Measurements from ENCODE around the gene KRT14.

Gene KRT14

GRCh38 chr17:41599680-41600079, 13.0 kb upstream of the KRT14 start:
- no peak overlapping the region for H3K4me3 ChIP-seq (ENCODE audit: low read depth, low read length)
- no peak for TF ChIP-seq CTCF (IDR thresholded peaks at IDR 0.05; ENCODE audit: low read depth, low read length, missing control alignments)
- DNase-seq (ENCODE audit: low read depth) = no peak

- TF ChIP-seq CTCF (IDR thresholded peaks at IDR 0.05; ENCODE audit: low read depth, low read length, missing control alignments) = no peak
Observed at GRCh38 chr17:41595585-41595984, 8.9 kb upstream of the KRT14 start.

GRCh38 chr17:41594363-41594915, 7.7 kb upstream of the KRT14 start:
- no peak for TF ChIP-seq CTCF (IDR thresholded peaks at IDR 0.05; ENCODE audit: low read depth, low read length, missing control alignments)
- no peak overlapping the region for H3K4me3 ChIP-seq (ENCODE audit: low read depth, low read length)
- no peak for DNase-seq (ENCODE audit: low read depth)

More at GRCh38 chr17:41595585-41595984, 8.9 kb upstream of the KRT14 start:
- DNase-seq (ENCODE audit: low read depth) = no peak
- H3K4me3 ChIP-seq (ENCODE audit: low read depth, low read length) = no peak overlapping the region

- no peak overlapping the region for H3K4me3 ChIP-seq (ENCODE audit: low read depth, low read length)
- no peak for DNase-seq (ENCODE audit: low read depth)
- TF ChIP-seq CTCF (IDR thresholded peaks at IDR 0.05; ENCODE audit: low read depth, low read length, missing control alignments) = no peak
Observed at GRCh38 chr17:41593306-41593981, 6.7 kb upstream of the KRT14 start.

DNA sequence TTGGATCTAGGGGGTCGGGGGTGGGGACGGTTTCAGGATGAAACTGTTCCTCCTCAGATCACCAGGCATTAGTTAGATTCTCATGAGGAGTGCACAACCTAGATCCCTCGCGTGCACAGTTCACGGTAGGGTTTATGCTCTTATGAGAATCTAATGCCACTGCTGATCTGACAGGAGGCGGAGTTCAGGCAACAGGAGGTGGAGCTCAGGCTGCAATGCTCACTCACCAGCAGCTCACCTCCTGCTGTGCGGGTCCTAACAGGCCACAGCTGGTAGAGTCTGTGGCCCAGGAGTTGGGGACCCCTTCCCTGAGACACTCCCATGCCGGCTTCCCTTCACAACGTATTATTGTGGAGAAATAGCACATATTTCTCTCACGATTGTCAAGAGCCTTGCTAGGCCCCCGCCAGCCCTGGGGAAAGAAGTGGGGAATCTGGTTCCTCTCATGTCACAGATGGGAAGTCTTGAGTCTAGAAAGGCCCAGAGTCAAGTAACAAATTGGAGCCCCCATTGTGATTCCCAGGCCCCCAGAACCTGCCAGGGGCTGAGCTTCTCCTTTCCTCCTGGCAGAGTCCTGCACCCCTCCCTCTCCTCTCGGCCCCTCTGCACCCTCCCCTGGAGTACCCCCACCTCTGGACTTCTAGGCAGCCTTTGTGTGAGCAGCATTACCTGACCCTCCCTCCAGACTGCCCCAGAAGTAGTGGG, 6.1 kb upstream of the KRT14 start:
- no peak overlapping the region for H3K4me3 ChIP-seq (ENCODE audit: low read depth, low read length)
- no peak for TF ChIP-seq CTCF (IDR thresholded peaks at IDR 0.05; ENCODE audit: low read depth, low read length, missing control alignments)
- no peak for DNase-seq (ENCODE audit: low read depth)

- TF ChIP-seq CTCF (IDR thresholded peaks at IDR 0.05; ENCODE audit: low read depth, low read length, missing control alignments) = no peak
- no peak for DNase-seq (ENCODE audit: low read depth)
- no peak overlapping the region for H3K4me3 ChIP-seq (ENCODE audit: low read depth, low read length)
Observed at GRCh38 chr17:41589301-41589700, 2.6 kb upstream of the KRT14 start.
